Smooth muscle cell (in vitro differentiated cells): ENCODE measurements around the gene KRT39. TPM values are rescaled to one million over a fixed set of nuclear protein-coding genes. Genes with fewer than 3 reads are reported as not detected.

Source experiments
- DNase-seq: peaks from one replicate; lab custom pipeline; 2025; ENCODE audit not compliant: unreplicated experiment; lab: John Stamatoyannopoulos, UW
- H2AFZ ChIP-seq: fragments of 200-600 bp; sonication (generic); 2 replicates; pipeline ENCODE4 v1.6.0; 2016; ENCODE audit warnings: antibody characterized with exemption, low read depth, mild to moderate bottlenecking
- H3F3A ChIP-seq: fragments of 200-600 bp; sonication (generic); 2 replicates; pipeline ENCODE4 v1.6.0; 2017; ENCODE audit warnings: antibody characterized with exemption, low read depth
- H3K27ac ChIP-seq: fragments of 200-600 bp; sonication (generic); 2 replicates; pipeline ENCODE4 v1.5.1; 2016; ENCODE audit warnings: low read depth, mild to moderate bottlenecking
- H3K27me3 ChIP-seq: fragments of 200-600 bp; sonication (generic); 2 replicates; pipeline ENCODE4 v1.6.1; 2016; ENCODE audit warnings: low read depth, mild to moderate bottlenecking
- H3K36me3 ChIP-seq: fragments of 200-600 bp; sonication (generic); 2 replicates; pipeline ENCODE4 v1.5.1; 2016; ENCODE audit warnings: low read depth
- H3K4me1 ChIP-seq: fragments of 200-600 bp; sonication (generic); 2 replicates; pipeline ENCODE4 v1.5.1; 2016; ENCODE audit warnings: low read depth
- H3K4me2 ChIP-seq: fragments of 200-600 bp; sonication (generic); 2 replicates; pipeline ENCODE4 v1.6.0; 2016; ENCODE audit warnings: mild to moderate bottlenecking
- H3K4me3 ChIP-seq: fragments of 200-600 bp; sonication (generic); 2 replicates; pipeline ENCODE4 v1.5.1; 2016; ENCODE audit warnings: mild to moderate bottlenecking
- H3K79me2 ChIP-seq: fragments of 200-600 bp; sonication (generic); 2 replicates; pipeline ENCODE4 v1.6.0; 2016; ENCODE audit warnings: low read depth, mild to moderate bottlenecking
- H3K9ac ChIP-seq: fragments of 200-600 bp; sonication (generic); 2 replicates; pipeline ENCODE4 v1.6.0; 2016; ENCODE audit warnings: low read depth
- H3K9me3 ChIP-seq: fragments of 200-600 bp; sonication (generic); replicated peaks from 2 replicates; pipeline ENCODE4 v1.5.1; 2016; ENCODE audit warnings: low read depth
- H4K20me1 ChIP-seq: fragments of 200-600 bp; sonication (generic); 2 replicates; pipeline ENCODE4 v1.6.0; 2016; ENCODE audit warnings: low read depth
- CTCF ChIP-seq: fragments of 200-600 bp; sonication (generic); IDR thresholded peaks from 2 replicates; pipeline ENCODE4 v1.5.1; 2017; ENCODE audit warnings: borderline replicate concordance, mild to moderate bottlenecking, antibody characterized with exemption; ENCODE audit not compliant: insufficient read depth, poor library complexity, severe bottlenecking
- WGBS: methylation state at CpG from one replicate; pipeline ENCODE4 v1.1.7; 2016; ENCODE audit warnings: low lambda C conversion rate; 5-methylcytosine and 5-hydroxymethylcytosine counted together
- polyA plus RNA-seq: library from polyadenylated mRNA; unstranded; fragments of >200 nt; fragmentation: Nextera tagmentation; extraction: Ambion mirVana; gene quantifications from 2 replicates; pipeline ENCODE4 v1.2.1, GENCODE V29; 2016
- total RNA-seq: library from RNA; depleted of rRNA; stranded (reverse); fragments of >200 nt; gene quantifications from 2 replicates; pipeline ENCODE4 v1.2.3, GENCODE V29; 2014

Gene KRT39
- total and polyA plus RNA-seq, 2 experiments from 2014 or later = not detected

- Histone ChIP-seq H4K20me1 (no peaks in the 10 kb centered on the region), H3K36me3 (no peaks in the 10 kb centered on the region), H3K27me3 (peaks cover 19% of the 10 kb centered on the region), H3K9ac (no peak overlapping the region), H3K4me1 (no peaks in the 10 kb centered on the region), H2AFZ (no peak overlapping the region), H3K27ac (no peak overlapping the region), H3K4me2 (no peak overlapping the region), H3K9me3 (no peaks in the 10 kb centered on the region), H3K79me2 (no peaks in the 10 kb centered on the region), H3K4me3 (no peak overlapping the region), H3F3A (no peaks in the 10 kb centered on the region)
- DNase-seq = no peak
- 0% methylated on average over 1 of the region's 1 CpG for WGBS
- no peak for TF ChIP-seq CTCF
Observed at GRCh38 chr17:40995116-40995515, 28.4 kb upstream of the KRT39 start.

GRCh38 chr17:40993839-40994238 is 27.1 kb upstream of the KRT39 start, which contains the start of gene KRTAP3-3:
Gene KRTAP3-3 (minus strand): TSS chr17:40994164. CDS start chr17:40994097, 67 bp downstream.
- Histone ChIP-seq H3K79me2 (no peaks in the 10 kb centered on the region), H3K9ac (no peak within 1 kb of the TSS), H3K4me3 (no peak within 1 kb of the TSS), H3K4me1 (no peaks in the 10 kb centered on the region), H3K9me3 (no peaks in the 10 kb centered on the region), H3K36me3 (no peaks in the 10 kb centered on the region), H4K20me1 (no peaks in the 10 kb centered on the region), H3K27me3 (peaks cover 19% of the 10 kb centered on the region), H3K27ac (no peak within 1 kb of the TSS), H3K4me2 (no peak within 1 kb of the TSS), H3F3A (no peaks in the 10 kb centered on the region), H2AFZ (no peak within 1 kb of the TSS)
- no peak for TF ChIP-seq CTCF
- no peak for DNase-seq
- 50% methylated on average over 4 of the region's 4 CpGs for WGBS

- WGBS = 95% methylated on average over 2 of the region's 2 CpGs
- H3K4me2 ChIP-seq = no peak overlapping the region
- DNase-seq = no peak
- H3K27me3 ChIP-seq = peaks cover 18% of the 10 kb centered on the region
- H3K4me3 ChIP-seq = no peak overlapping the region
- H3K4me1 ChIP-seq = no peaks in the 10 kb centered on the region
- no peaks in the 10 kb centered on the region for H4K20me1 ChIP-seq
- no peak overlapping the region for H2AFZ ChIP-seq
- H3F3A ChIP-seq = no peaks in the 10 kb centered on the region
- no peaks in the 10 kb centered on the region for H3K79me2 ChIP-seq
- no peak overlapping the region for H3K9ac ChIP-seq
- H3K9me3 ChIP-seq = no peaks in the 10 kb centered on the region
- no peak overlapping the region for H3K27ac ChIP-seq
- H3K36me3 ChIP-seq = no peaks in the 10 kb centered on the region
- no peak for TF ChIP-seq CTCF
Observed at GRCh38 chr17:40993084-40993483, 26.3 kb upstream of the KRT39 start.

- Histone ChIP-seq H3K9me3 (no peaks in the 10 kb centered on the region), H4K20me1 (no peaks in the 10 kb centered on the region), H3K4me1 (no peaks in the 10 kb centered on the region), H3K27ac (no peak overlapping the region), H3K9ac (no peak overlapping the region), H2AFZ (no peak overlapping the region), H3K36me3 (no peaks in the 10 kb centered on the region), H3F3A (no peaks in the 10 kb centered on the region), H3K4me2 (no peak overlapping the region), H3K27me3 (peaks cover 14% of the 10 kb centered on the region), H3K4me3 (no peak overlapping the region), H3K79me2 (no peaks in the 10 kb centered on the region)
- DNase-seq = no peak
- 93% methylated on average over 3 of the region's 3 CpGs for WGBS
- TF ChIP-seq CTCF = no peak
Observed at GRCh38 chr17:40992666-40993065, 25.9 kb upstream of the KRT39 start.
